Osteocyte (in vitro differentiated cells): ENCODE measurements around the gene GSDMA. TPM values are rescaled to one million over a fixed set of nuclear protein-coding genes. Genes with fewer than 3 reads are reported as not detected.

ENCODE experiments used
- DNase-seq: peaks from one replicate; pipeline ENCODE4 v3.0.0; 2021; ENCODE audit warnings: mixed read lengths; ENCODE audit not compliant: unreplicated experiment; ENCODE audit errors: extremely low spot score
- H3K27ac Mint-ChIP-seq: one replicate; pipeline ENCODE4 v1.8.0; 2021; ENCODE audit warnings: mild to moderate bottlenecking, mixed read lengths; ENCODE audit not compliant: unreplicated experiment
- H3K27me3 Mint-ChIP-seq: one replicate; pipeline ENCODE4 v1.8.0; 2021; ENCODE audit warnings: mixed read lengths; ENCODE audit not compliant: unreplicated experiment
- H3K36me3 Mint-ChIP-seq: one replicate; pipeline ENCODE4 v1.8.0; 2021; ENCODE audit warnings: mixed read lengths; ENCODE audit not compliant: unreplicated experiment
- H3K4me1 Mint-ChIP-seq: one replicate; pipeline ENCODE4 v1.8.0; 2021; ENCODE audit warnings: mixed read lengths; ENCODE audit not compliant: unreplicated experiment
- H3K4me3 Mint-ChIP-seq: one replicate; pipeline ENCODE4 v1.8.0; 2021; ENCODE audit warnings: mild to moderate bottlenecking, moderate library complexity, mixed read lengths; ENCODE audit not compliant: unreplicated experiment
- H3K9me3 Mint-ChIP-seq: one replicate; pipeline ENCODE4 v1.8.0; 2021; ENCODE audit warnings: mixed read lengths; ENCODE audit not compliant: unreplicated experiment
- total RNA-seq: library from RNA; stranded (reverse); gene quantifications from 2 replicates; pipeline ENCODE4 v1.2.1, GENCODE V29; 2021
- TF ChIP-seq, protein P1 (sequence below): fragments of 200-600 bp; sonication (generic); IDR thresholded peaks from 2 replicates; pipeline ENCODE4 v1.5.0; 2021; ENCODE audit warnings: antibody characterized with exemption, mild to moderate bottlenecking, moderate library complexity

GSDMA gene
- total RNA-seq, 1 donor from 2014 or later: not detected

DNA sequence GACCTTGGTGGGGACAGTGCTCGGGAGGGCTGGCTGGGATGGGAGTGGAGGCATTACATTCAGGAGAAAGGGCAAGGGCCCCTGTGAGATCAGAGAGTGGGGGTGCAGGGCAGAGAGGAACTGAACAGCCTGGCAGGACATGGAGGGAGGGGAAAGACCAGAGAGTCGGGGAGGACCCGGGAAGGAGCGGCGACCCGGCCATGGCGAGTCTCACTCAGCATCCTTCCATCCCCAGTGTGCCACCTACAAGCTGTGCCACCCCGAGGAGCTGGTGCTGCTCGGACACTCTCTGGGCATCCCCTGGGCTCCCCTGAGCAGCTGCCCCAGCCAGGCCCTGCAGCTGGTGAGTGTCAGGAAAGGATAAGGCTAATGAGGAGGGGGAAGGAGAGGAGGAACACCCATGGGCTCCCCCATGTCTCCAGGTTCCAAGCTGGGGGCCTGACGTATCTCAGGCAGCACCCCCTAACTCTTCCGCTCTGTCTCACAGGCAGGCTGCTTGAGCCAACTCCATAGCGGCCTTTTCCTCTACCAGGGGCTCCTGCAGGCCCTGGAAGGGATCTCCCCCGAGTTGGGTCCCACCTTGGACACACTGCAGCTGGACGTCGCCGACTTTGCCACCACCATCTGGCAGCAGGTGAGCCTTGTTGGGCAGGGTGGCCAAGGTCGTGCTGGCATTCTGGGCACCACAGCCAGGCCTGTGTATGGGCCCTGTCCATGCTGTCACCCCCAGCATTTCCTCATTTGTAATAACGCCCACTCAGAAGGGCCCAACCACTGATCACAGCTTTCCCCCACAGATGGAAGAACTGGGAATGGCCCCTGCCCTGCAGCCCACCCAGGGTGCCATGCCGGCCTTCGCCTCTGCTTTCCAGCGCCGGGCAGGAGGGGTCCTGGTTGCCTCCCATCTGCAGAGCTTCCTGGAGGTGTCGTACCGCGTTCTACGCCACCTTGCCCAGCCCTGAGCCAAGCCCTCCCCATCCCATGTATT is 53.5 kb downstream of the GSDMA start:
- H3K27ac Mint-ChIP-seq: no peak overlapping the region
- H3K4me3 Mint-ChIP-seq: no peak overlapping the region
- no peaks in the 10 kb centered on the region for H3K27me3 Mint-ChIP-seq
- H3K9me3 Mint-ChIP-seq: no peaks in the 10 kb centered on the region
- peaks cover 13% of the 10 kb centered on the region for H3K36me3 Mint-ChIP-seq
- DNase-seq: no peak
- peaks cover 19% of the 10 kb centered on the region for H3K4me1 Mint-ChIP-seq
- TF ChIP-seq, protein P1, sequence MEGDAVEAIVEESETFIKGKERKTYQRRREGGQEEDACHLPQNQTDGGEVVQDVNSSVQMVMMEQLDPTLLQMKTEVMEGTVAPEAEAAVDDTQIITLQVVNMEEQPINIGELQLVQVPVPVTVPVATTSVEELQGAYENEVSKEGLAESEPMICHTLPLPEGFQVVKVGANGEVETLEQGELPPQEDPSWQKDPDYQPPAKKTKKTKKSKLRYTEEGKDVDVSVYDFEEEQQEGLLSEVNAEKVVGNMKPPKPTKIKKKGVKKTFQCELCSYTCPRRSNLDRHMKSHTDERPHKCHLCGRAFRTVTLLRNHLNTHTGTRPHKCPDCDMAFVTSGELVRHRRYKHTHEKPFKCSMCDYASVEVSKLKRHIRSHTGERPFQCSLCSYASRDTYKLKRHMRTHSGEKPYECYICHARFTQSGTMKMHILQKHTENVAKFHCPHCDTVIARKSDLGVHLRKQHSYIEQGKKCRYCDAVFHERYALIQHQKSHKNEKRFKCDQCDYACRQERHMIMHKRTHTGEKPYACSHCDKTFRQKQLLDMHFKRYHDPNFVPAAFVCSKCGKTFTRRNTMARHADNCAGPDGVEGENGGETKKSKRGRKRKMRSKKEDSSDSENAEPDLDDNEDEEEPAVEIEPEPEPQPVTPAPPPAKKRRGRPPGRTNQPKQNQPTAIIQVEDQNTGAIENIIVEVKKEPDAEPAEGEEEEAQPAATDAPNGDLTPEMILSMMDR: no peak

DNA sequence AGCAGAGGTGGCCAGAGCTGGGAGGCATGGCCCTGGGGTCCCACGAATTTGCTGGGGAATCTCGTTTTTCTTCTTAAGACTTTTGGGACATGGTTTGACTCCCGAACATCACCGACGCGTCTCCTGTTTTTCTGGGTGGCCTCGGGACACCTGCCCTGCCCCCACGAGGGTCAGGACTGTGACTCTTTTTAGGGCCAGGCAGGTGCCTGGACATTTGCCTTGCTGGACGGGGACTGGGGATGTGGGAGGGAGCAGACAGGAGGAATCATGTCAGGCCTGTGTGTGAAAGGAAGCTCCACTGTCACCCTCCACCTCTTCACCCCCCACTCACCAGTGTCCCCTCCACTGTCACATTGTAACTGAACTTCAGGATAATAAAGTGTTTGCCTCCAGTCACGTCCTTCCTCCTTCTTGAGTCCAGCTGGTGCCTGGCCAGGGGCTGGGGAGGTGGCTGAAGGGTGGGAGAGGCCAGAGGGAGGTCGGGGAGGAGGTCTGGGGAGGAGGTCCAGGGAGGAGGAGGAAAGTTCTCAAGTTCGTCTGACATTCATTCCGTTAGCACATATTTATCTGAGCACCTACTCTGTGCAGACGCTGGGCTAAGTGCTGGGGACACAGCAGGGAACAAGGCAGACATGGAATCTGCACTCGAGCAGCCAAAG is 54.7 kb downstream of the GSDMA start:
- H3K36me3 Mint-ChIP-seq: peaks cover 19% of the 10 kb centered on the region
- H3K9me3 Mint-ChIP-seq: no peaks in the 10 kb centered on the region
- DNase-seq: no peak

DNA sequence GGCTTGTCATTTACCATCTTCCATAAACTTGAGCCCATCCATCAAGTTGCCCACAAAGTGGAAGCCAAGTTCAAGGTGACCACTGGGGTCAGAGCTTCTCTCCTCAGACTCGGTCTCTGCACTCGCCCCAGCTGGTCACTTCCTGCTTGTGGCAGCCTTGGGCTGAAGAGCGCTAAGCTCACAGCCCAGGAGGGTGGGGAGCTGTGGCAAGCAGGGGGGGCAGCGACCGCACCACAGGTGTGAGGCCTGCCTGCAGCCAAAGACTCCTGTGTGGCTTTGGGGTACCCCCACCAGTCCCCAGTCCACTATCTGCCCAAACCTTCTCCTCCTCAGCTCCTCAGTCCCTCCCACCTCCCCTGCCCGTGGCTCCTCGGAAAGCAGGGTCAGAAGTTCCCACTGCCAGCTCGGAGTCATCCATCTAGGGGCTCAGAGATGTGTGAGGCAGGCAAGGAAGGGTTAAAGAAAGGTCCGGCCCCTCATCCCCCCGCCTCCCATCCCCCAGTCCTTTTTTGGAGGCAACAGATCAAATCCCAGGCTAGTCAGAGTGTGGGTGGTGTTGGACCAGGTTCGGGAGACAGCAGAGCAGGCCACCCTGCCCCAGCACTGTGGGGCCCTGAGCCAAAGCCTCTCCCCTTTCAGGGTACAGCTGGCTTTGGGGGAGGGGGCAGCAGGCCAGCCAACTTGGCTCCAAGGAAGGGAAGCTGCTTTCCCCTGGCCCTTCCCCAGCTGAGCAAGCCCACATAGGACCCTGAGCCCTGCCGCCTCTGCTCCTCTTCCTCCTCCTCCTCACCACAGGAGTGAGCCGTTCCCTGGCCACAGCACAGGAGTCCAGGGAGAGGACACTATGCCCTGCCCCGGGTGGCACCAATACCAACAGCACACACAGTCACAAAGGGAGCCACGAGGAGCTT is 55.7 kb downstream of the GSDMA start:
- TF ChIP-seq, protein P1: no peak
- no peak for DNase-seq
- Mint-ChIP-seq H3K4me1 (peaks cover 34% of the 10 kb centered on the region), H3K27ac (no peak overlapping the region), H3K4me3 (no peak overlapping the region), H3K36me3 (peaks cover 19% of the 10 kb centered on the region), H3K27me3 (no peaks in the 10 kb centered on the region), H3K9me3 (no peaks in the 10 kb centered on the region)

More for the DNA sequence above, 54.7 kb downstream of the GSDMA start:
- Mint-ChIP-seq H3K27ac (no peak overlapping the region), H3K4me1 (peaks cover 31% of the 10 kb centered on the region), H3K4me3 (no peak overlapping the region), H3K27me3 (no peaks in the 10 kb centered on the region)
- TF ChIP-seq, protein P1: no peak

DNA sequence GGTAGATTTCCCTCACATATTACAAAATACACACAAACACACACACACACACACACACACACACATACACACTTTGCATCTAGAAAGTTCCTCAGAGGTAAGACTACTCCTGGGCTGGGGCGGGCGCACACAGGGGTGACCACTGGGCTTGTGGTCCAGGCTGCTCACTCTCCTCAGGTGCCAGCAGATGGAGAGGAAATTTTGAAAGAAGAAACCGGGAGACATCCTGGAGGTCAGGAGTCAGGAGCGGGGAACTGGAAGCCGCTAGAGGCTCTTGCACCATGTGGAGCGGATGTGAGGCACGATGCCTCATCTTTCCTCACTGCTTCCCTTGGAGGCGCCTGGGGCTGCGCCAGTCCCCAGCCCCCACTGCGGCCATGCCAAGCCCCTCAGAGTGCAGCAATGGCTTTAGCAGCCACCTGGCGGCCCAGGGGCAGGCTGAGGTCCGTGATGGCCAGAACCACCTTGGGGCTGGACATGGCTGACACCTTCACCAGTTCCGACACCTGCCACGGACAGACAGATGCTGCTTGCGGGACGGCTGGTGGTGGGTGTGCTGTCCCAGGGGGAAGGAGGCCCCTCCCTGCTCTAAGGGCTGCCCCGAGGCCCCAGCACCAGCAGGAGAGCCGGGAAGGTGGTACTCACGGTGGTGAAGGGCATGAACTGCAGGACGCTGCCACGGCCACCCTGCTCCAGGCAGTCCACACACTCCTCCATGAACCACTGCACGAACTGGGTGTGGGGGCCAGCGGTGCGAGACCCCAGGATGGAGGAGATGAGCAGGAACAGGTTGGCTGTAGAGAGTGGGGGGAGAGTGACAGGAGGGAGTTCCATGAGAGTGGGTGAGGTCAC is 56.6 kb downstream of the GSDMA start:
- Mint-ChIP-seq H3K27ac (no peak overlapping the region), H3K27me3 (no peaks in the 10 kb centered on the region), H3K36me3 (peaks cover 19% of the 10 kb centered on the region), H3K4me3 (no peak overlapping the region), H3K4me1 (peaks cover 36% of the 10 kb centered on the region), H3K9me3 (no peaks in the 10 kb centered on the region)
- no peak for DNase-seq
- TF ChIP-seq, protein P1: no peak
